ENCODE results near the gene NEIL1.
"Not testable (repeated sequence)": the region's sequence is repeated elsewhere in the genome, so short reads cannot be mapped to it uniquely, and the experiment has no call there.

The NEIL1 gene

DNA sequence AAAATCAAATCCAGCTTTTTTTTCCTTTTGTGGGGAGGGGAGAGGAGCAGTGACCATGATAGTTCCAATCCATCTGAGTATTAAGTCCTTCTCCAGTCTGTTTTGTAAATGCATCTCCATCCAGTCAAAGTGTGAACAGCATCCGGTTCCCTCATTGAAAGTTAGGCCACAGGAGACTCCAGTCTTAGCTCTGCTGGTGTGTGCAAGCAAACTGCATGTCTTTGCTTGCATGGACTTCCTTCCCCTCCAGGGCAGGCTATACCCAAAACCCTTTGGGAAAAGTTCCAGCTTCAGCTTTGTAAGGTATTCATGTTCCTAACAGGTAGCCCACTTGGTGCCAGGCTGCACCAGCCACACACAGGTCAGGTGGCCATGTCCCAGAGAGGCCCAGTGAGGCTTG, 24.6 kb downstream of the NEIL1 start:
- DNase-seq (ENCODE audit: extremely low read depth in 1 of 2, low read depth in 1 of 2): no peak

DNA sequence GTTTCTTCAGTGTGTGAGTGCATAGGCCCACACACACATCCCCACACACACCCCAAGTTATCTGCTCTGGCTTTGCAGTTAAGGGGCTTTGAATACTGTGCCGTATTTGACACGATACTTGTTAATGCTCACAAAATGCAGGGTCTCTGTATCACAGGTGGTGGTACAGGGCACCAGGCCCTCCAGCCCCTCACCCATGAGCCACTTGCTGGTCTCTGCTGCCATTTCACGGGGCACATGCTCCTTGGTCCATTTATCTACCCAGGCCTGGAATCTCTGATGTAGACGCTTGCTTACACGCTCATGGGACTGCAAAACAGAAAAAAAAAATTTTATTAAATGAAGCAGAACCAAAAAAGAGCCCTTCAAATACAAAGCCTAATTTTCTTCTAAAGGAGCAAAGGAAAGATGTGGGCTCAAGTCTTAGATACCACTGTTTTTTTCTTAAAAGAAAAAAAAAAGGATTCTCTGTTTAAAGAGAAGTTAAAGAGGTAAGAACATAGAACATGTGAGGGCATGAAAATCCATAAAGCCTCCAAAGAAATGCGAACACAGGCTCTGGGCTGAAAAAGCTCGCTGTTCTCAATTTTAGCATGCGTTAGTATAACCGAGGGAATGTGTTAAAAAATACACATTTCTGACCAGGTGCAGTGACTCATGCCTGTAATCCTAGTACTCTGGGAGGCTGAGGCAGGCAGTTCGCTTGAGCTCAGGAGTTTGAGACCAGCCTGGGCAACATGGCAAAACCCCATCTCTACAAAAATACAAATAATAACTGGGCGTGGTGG, 25.3 kb downstream of the NEIL1 start:
- DNase-seq (ENCODE audit: extremely low read depth in 1 of 2, low read depth in 1 of 2): no peak

DNA sequence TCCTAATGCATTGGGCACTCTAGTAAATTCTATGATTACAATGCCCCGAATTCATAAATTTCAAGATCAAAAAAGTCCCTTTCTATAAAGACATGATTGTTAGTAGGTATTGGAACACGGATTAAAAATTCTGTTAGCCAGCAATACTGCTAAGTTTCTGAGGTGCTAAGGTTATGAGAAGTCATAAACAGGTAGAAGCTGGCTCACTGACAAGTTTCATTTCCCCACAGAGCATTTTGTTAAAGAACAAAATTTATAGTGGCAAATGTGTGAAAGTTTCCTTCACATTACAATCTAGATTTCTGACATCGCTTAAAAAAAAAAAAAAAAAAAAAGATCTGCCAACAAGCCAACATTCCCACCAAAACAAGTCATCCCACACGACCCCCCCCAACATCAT, 33.9 kb downstream of the NEIL1 start:
- DNase-seq (ENCODE audit: extremely low read depth in 1 of 2, low read depth in 1 of 2): no peak

DNA sequence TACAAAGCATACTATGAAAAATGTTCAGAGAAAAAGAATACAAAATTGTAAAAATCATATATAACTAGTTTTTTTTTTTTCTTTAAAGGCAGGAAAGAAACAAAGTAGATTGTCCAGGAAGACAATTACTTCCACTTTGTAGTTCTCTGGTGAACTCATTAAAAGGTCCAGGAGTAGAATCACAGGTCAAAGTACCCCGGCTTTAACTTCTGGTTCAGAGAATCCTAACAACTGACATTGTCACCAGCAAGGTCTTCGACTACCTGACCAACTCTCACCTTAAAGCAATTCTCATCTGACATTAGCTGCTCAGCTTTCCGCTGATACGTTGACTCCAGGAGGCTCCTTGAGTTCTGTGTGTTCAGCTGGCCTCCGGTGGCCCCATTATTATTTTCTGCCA, 37.1 kb downstream of the NEIL1 start:
- DNase-seq (ENCODE audit: extremely low read depth in 1 of 2, low read depth in 1 of 2): not testable (repeated sequence)

DNA sequence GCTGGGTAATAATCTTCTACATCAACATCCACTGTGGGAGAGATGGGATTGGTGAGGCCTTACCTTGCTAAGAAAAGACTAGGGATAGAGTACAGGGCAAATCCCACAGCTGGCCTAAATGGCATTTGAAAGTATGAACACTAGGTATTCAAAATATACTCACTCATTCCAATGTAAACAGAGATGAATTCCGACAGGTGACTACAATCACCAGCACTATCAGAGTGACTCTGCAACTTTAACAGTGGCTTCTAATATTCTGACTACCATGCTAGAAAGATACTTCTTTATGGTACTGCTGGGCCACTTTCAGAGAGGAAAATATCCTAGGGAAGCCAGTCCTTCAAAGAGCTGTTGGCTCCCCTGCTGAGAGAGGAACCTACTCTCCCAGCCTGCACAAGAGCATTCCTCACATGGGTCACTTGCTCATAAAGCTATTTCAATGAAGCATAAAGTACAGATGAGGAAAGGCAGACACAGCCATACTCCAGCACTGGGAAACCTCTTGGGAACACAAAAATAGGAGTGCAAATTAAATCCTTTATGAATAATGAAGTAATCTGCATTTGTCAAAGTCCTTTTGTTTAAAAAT, 43.0 kb downstream of the NEIL1 start:
- DNase-seq (ENCODE audit: extremely low read depth in 1 of 2, low read depth in 1 of 2): no peak

DNA sequence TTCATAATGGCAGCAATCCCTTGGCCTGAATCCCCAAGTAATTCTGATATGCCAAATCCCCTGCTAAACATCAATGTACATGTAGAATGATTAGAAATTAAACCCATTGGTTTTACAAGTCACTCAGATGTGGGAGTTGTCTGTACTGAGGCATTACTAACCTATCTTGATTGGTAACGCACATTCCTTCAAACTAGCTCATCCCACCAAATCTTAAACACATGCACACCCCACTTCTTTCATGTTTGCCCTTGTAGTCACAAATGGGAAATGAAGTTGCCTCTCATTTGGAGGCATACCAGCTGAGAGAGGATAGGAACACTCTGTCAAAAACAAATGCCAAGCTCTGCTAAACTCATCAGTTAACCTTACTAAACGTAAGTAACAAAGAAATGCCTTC, 50.7 kb downstream of the NEIL1 start:
- no peak for DNase-seq (ENCODE audit: extremely low read depth in 1 of 2, low read depth in 1 of 2)

DNA sequence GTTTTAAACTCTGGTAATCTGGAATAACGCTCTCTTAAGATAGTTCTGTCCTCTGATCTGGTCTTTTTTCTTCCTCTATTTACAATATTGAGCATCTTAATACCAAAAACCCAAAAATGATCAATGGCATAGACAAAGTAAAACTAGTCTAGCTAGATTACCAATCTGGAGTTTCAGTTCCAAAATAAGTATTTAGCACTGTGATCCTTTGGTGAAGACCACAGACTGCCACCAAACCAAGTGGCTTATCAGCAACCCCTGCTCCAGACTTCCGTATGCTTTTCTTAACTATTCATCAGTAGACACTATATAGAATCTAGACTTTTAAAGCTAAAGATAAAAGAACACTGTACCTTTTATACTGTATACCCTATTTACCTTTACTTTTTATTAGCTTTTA, 57.1 kb downstream of the NEIL1 start:
- no peak for DNase-seq (ENCODE audit: extremely low read depth in 1 of 2, low read depth in 1 of 2)
